Upper lobe of right lung (tissue), 1 donor: ENCODE data around the gene TSPAN4. TPM values are rescaled to one million over a fixed set of nuclear protein-coding genes. Genes with fewer than 3 reads are reported as not detected.

Experiments used
- ATAC-seq: fragments of 200-7000 bp; cut with Tn5 transposase; one replicate; pipeline ENCODE4 v1.9.1; 2020; ENCODE audit warnings: mild to moderate bottlenecking, moderate library complexity
- DNase-seq: peaks from one replicate; pipeline ENCODE4 v3.0.0-alpha.2; 2020
- H3K27ac ChIP-seq: fragments of 200-600 bp; one replicate; pipeline ENCODE4 v1.8.0; 2022
- H3K27me3 ChIP-seq: fragments of 200-600 bp; one replicate; pipeline ENCODE4 v1.8.0; 2022; ENCODE audit warnings: mild to moderate bottlenecking
- H3K36me3 ChIP-seq: fragments of 200-600 bp; one replicate; pipeline ENCODE4 v1.8.0; 2022
- H3K4me1 ChIP-seq: fragments of 200-600 bp; one replicate; pipeline ENCODE4 v1.8.0; 2022
- H3K4me3 ChIP-seq: fragments of 200-600 bp; one replicate; pipeline ENCODE4 v1.8.0; 2022; ENCODE audit warnings: mild to moderate bottlenecking
- H3K9me3 ChIP-seq: fragments of 200-600 bp; one replicate; pipeline ENCODE4 v1.8.0; 2022
- CTCF ChIP-seq: fragments of 200-600 bp; IDR thresholded peaks from one replicate; pipeline ENCODE4 v1.8.0; 2022; ENCODE audit warnings: antibody characterized with exemption
- intact Hi-C: fragments of 100-400 bp; cut with DNase I; formaldehyde crosslinking; loops from one replicate; pipeline ENCODE4 v1.11.0; 2022
- total RNA-seq: library from RNA; stranded (reverse); fragmentation: NEBNext Ultra II Directional; extraction: Animal tissue kit (Norgen Biotek cat#: 25700); gene quantifications from one replicate; pipeline ENCODE4 v1.2.1, GENCODE V29; 2021
- donor health status: DM: no; HTN: yes; CAD: no; lungs with severe emphysema.

The TSPAN4 gene
- total RNA-seq, 1 donor from 2014 or later: 167 TPM

GRCh38 chr11:898540-899190 is 56.0 kb downstream of the TSPAN4 start:
- no peak for DNase-seq
- Histone ChIP-seq H3K36me3 (peaks cover 51% of the 10 kb centered on the region), H3K27ac (no peak overlapping the region), H3K4me3 (no peak overlapping the region), H3K4me1 (no peaks in the 10 kb centered on the region), H3K9me3 (no peaks in the 10 kb centered on the region), H3K27me3 (no peaks in the 10 kb centered on the region)
- intact Hi-C loops: no loop called here
- peak; percentile 12 for TF ChIP-seq CTCF
- peak; percentile 24 for ATAC-seq

- H3K36me3 ChIP-seq: peaks cover 60% of the 10 kb centered on the region
- DNase-seq: no peak
- ATAC-seq: no peak
- no peaks in the 10 kb centered on the region for H3K4me1 ChIP-seq
- no peak for TF ChIP-seq CTCF
- no peaks in the 10 kb centered on the region for H3K9me3 ChIP-seq
- no peak overlapping the region for H3K4me3 ChIP-seq
- intact Hi-C loops: no loop called here
- no peak overlapping the region for H3K27ac ChIP-seq
- no peaks in the 10 kb centered on the region for H3K27me3 ChIP-seq
These were observed 57.1 kb downstream of the TSPAN4 start for GRCh38 chr11:899724-900123.

GRCh38 chr11:900545-900944 is 57.9 kb downstream of the TSPAN4 start:
- no peak for TF ChIP-seq CTCF
- DNase-seq: no peak
- intact Hi-C loops: no loop called here
- Histone ChIP-seq H3K9me3 (no peaks in the 10 kb centered on the region), H3K36me3 (peaks cover 60% of the 10 kb centered on the region), H3K27me3 (no peaks in the 10 kb centered on the region), H3K27ac (no peak overlapping the region), H3K4me1 (no peaks in the 10 kb centered on the region), H3K4me3 (no peak overlapping the region)
- no peak for ATAC-seq

GRCh38 chr11:901452-902061 is 58.9 kb downstream of the TSPAN4 start:
- Histone ChIP-seq H3K27ac (no peak overlapping the region), H3K4me3 (no peak overlapping the region), H3K27me3 (no peaks in the 10 kb centered on the region), H3K36me3 (peaks cover 60% of the 10 kb centered on the region), H3K9me3 (no peaks in the 10 kb centered on the region), H3K4me1 (no peaks in the 10 kb centered on the region)
- no peak for TF ChIP-seq CTCF
- no peak for ATAC-seq
- DNase-seq: no peak
- intact Hi-C loops: no loop called here

- intact Hi-C loops: no loop called here
These were observed 61.7 kb downstream of the TSPAN4 start for GRCh38 chr11:904380-904779.

More at GRCh38 chr11:904380-904779, 61.7 kb downstream of the TSPAN4 start:
- H3K27ac ChIP-seq: no peak overlapping the region
- H3K9me3 ChIP-seq: no peaks in the 10 kb centered on the region
- no peak for TF ChIP-seq CTCF
- DNase-seq (no peak), ATAC-seq (no peak)
- H3K36me3 ChIP-seq: peaks cover 49% of the 10 kb centered on the region
- no peak overlapping the region for H3K4me3 ChIP-seq
- H3K27me3 ChIP-seq: no peaks in the 10 kb centered on the region
- H3K4me1 ChIP-seq: peaks cover under 1% of the 10 kb centered on the region
